Calu3 (cell line): ENCODE measurements around the gene MMS19. TPM values are rescaled to one million over a fixed set of nuclear protein-coding genes. Genes with fewer than 3 reads are reported as not detected.

Source experiments
- Bru-seq: library from RNA; stranded (reverse); fragments of 400-500 nt; gene quantifications from one replicate; lab custom pipeline; 2021; lab: Mats Ljungman, UMichigan
- BruChase-seq, 2 experiments: library from RNA; stranded (reverse); fragments of 400-500 nt; gene quantifications; one replicate each; lab custom pipeline; 2021; lab: Mats Ljungman, UMichigan
- BruUV-seq: library from RNA; stranded (reverse); fragments of 400-500 nt; replicated peaks from 2 replicates; lab custom pipeline; 2021; lab: Mats Ljungman, UMichigan
- CTCF ChIA-PET: fragments of 300-600 bp; sonication (Branson Sonifier 250); formaldehyde crosslinking; loops from one replicate; lab custom pipeline; 2022; ENCODE audit warnings: antibody characterized with exemption; lab: Charles Lee
- DNase-seq: peaks from one replicate; pipeline ENCODE4 v3.0.0; 2022
- H3K27ac Mint-ChIP-seq: one replicate; pipeline ENCODE4 v1.8.0; 2022; ENCODE audit warnings: mixed read lengths; ENCODE audit not compliant: unreplicated experiment
- H3K27me3 Mint-ChIP-seq: one replicate; pipeline ENCODE4 v1.8.0; 2022; ENCODE audit warnings: mixed read lengths; ENCODE audit not compliant: unreplicated experiment
- H3K36me3 Mint-ChIP-seq: one replicate; pipeline ENCODE4 v1.8.0; 2022; ENCODE audit warnings: mild to moderate bottlenecking, moderate library complexity, mixed read lengths; ENCODE audit not compliant: insufficient read depth, unreplicated experiment
- H3K4me1 Mint-ChIP-seq: one replicate; pipeline ENCODE4 v1.8.0; 2022; ENCODE audit warnings: mild to moderate bottlenecking, low read depth, mixed read lengths; ENCODE audit not compliant: unreplicated experiment
- H3K4me3 Mint-ChIP-seq: one replicate; pipeline ENCODE4 v1.8.0; 2022; ENCODE audit warnings: mild to moderate bottlenecking, low read depth, moderate library complexity, mixed read lengths; ENCODE audit not compliant: unreplicated experiment
- H3K9me3 Mint-ChIP-seq: one replicate; pipeline ENCODE4 v1.8.0; 2022; ENCODE audit warnings: low read depth, mixed read lengths; ENCODE audit not compliant: unreplicated experiment
- CTCF ChIP-seq: fragments of 200-600 bp; IDR thresholded peaks from one replicate; pipeline ENCODE4 v1.8.0; 2022; ENCODE audit warnings: antibody characterized with exemption; ENCODE audit not compliant: unreplicated experiment
- intact Hi-C: fragments of 100-400 bp; cut with micrococcal nuclease; formaldehyde crosslinking; loops from one replicate; pipeline ENCODE4 v1.10.0; 2022; ENCODE audit not compliant: unreplicated experiment
- long read RNA-seq: library from polyadenylated mRNA; stranded (forward); transcript quantifications from one replicate; pipeline ENCODE4 v2.0.0, GENCODE V29; 2022
- total RNA-seq: library from RNA; stranded (reverse); gene quantifications from 2 replicates; pipeline ENCODE4 v1.2.3, GENCODE V29; 2022

Gene MMS19
- total RNA-seq (39.8 and 46.5 TPM in 2 replicates), Bru-seq, nascent RNA (percentile 74 among the genes with signal in this experiment), BruChase-seq, experiment 1, labeled RNA remaining after a 6-hour chase (percentile 69 among the genes with signal in this experiment), BruChase-seq, experiment 2, labeled RNA remaining after a 2-hour chase (percentile 67 among the genes with signal in this experiment)
- long read RNA-seq, partial matches to known transcripts = 1 of 18 reads
- long read RNA-seq, other reads (novel, unspliced or antisense) = 14 of 18 reads

GRCh38 chr10:97498076-97498840, at the start of gene MMS19:
TSS of gene MMS19 (minus strand) at chr10:97498422. CDS start at chr10:97498384, 38 bp downstream.
- Mint-ChIP-seq H3K4me1 (peaks cover 15% of the 10 kb centered on the region), H3K27ac (peak within 1 kb of the TSS; percentile 85), H3K4me3 (peak within 1 kb of the TSS; percentile 98), H3K9me3 (no peaks in the 10 kb centered on the region), H3K27me3 (no peaks in the 10 kb centered on the region), H3K36me3 (peaks cover 35% of the 10 kb centered on the region)
- DNase-seq = peak; percentile 99
- TF ChIP-seq CTCF = no peak
- intact Hi-C loops = no loop called here
- BruUV-seq = no TSS peak
- CTCF ChIA-PET = interaction anchor here (1.4 to 1.6 kb wide), 2 partner anchors 20 to 73 kb away, joined by 5 to 6 read pairs; partner anchors contain the start of gene ANKRD2

- no peak for TF ChIP-seq CTCF
- Mint-ChIP-seq H3K36me3 (peaks cover 5% of the 10 kb centered on the region), H3K4me3 (no peak overlapping the region), H3K27ac (no peak overlapping the region), H3K27me3 (no peaks in the 10 kb centered on the region), H3K4me1 (peaks cover 9% of the 10 kb centered on the region), H3K9me3 (no peaks in the 10 kb centered on the region)
- no peak for DNase-seq
- BruUV-seq = no TSS peak
- intact Hi-C loops = no loop called here
- CTCF ChIA-PET = interaction anchor here (0.6 kb wide), 1 partner anchor 9 kb away, joined by 3 read pairs; no protein-coding TSS in a partner anchor
Measured at GRCh38 chr10:97547962-97548361, 49.7 kb upstream of the MMS19 start.

GRCh38 chr10:97547271-97547600, 49.0 kb upstream of the MMS19 start:
- DNase-seq = no peak
- Mint-ChIP-seq H3K27me3 (no peaks in the 10 kb centered on the region), H3K4me3 (no peak overlapping the region), H3K36me3 (peaks cover 10% of the 10 kb centered on the region), H3K4me1 (peaks cover 16% of the 10 kb centered on the region), H3K9me3 (no peaks in the 10 kb centered on the region), H3K27ac (no peak overlapping the region)
- intact Hi-C loops = no loop called here
- no peak for TF ChIP-seq CTCF
- BruUV-seq = no TSS peak
- CTCF ChIA-PET = no interaction called here

- H3K36me3 Mint-ChIP-seq = peaks cover 10% of the 10 kb centered on the region
- no peak overlapping the region for H3K4me3 Mint-ChIP-seq
- no peak for TF ChIP-seq CTCF
- H3K4me1 Mint-ChIP-seq = peaks cover 22% of the 10 kb centered on the region
- no peaks in the 10 kb centered on the region for H3K9me3 Mint-ChIP-seq
- BruUV-seq = no TSS peak
- H3K27me3 Mint-ChIP-seq = no peaks in the 10 kb centered on the region
- DNase-seq = no peak
- intact Hi-C loops = no loop called here
- CTCF ChIA-PET = interaction anchor here (0.7 to 1.5 kb wide), 3 partner anchors 12 to 36 kb away, joined by 3 read pairs; no protein-coding TSS in a partner anchor
- H3K27ac Mint-ChIP-seq = no peak overlapping the region
Measured at GRCh38 chr10:97546456-97547270, 48.4 kb upstream of the MMS19 start.
